Fibroblast of mammary gland (primary cell): ENCODE data around the gene DHCR24.

ENCODE experiments used
- DNase-seq: peaks from one replicate; pipeline ENCODE4 v3.0.0-alpha.2; 2010; ENCODE audit warnings: low read depth
- H3K4me3 ChIP-seq: 2 replicates; pipeline ENCODE4 v1.5.1; 2011; ENCODE audit warnings: low read depth, mild to moderate bottlenecking, low read length, moderate library complexity; ENCODE audit not compliant: control insufficient read depth
- CTCF ChIP-seq: conservative IDR thresholded peaks from 2 replicates; pipeline ENCODE4 v1.5.1; 2011; ENCODE audit warnings: low read depth, low read length, inconsistent platforms; ENCODE audit not compliant: control insufficient read depth, insufficient read depth

The DHCR24 gene

GRCh38 chr1:54864460-54865208 lies 22.4 kb downstream of the DHCR24 start:
- DNase-seq: no peak
- TF ChIP-seq CTCF: no peak
- H3K4me3 ChIP-seq: no peak overlapping the region

- no peak for TF ChIP-seq CTCF
- H3K4me3 ChIP-seq: no peak overlapping the region
- no peak for DNase-seq
Measured at GRCh38 chr1:54863267-54863665, 23.7 kb downstream of the DHCR24 start.

GRCh38 chr1:54861070-54861761 lies 25.8 kb downstream of the DHCR24 start:
- no peak for TF ChIP-seq CTCF
- H3K4me3 ChIP-seq: no peak overlapping the region
- no peak for DNase-seq

- TF ChIP-seq CTCF: no peak
- no peak for DNase-seq
- no peak overlapping the region for H3K4me3 ChIP-seq
Measured at GRCh38 chr1:54859700-54860391, 27.1 kb downstream of the DHCR24 start.

GRCh38 chr1:54857746-54858561 lies 29.0 kb downstream of the DHCR24 start:
- H3K4me3 ChIP-seq: no peak overlapping the region
- DNase-seq: peak; percentile 86
- TF ChIP-seq CTCF: no peak

- DNase-seq: no peak
- TF ChIP-seq CTCF: no peak
- no peak overlapping the region for H3K4me3 ChIP-seq
Measured at GRCh38 chr1:54857141-54857540, 29.9 kb downstream of the DHCR24 start.
